K562 (cell line): Measurements from ENCODE around the gene VENTX. TPM values are rescaled to one million over a fixed set of nuclear protein-coding genes. Genes with fewer than 3 reads are reported as not detected.

Experiments
- ATAC-seq: fragments of 200-7000 bp; cut with Tn5 transposase; 3 replicates; pipeline ENCODE4 v1.9.1; 2020; ENCODE audit warnings: moderate library complexity
- BruUV-seq: library from RNA; stranded (reverse); fragments of 400-500 nt; replicated peaks from 2 replicates; lab custom pipeline; 2021; lab: Mats Ljungman, UMichigan
- CTCF ChIA-PET: fragments of 300-600 bp; formaldehyde crosslinking; extraction: SDS; loops from one replicate; lab custom pipeline; 2021; ENCODE audit warnings: low intra/inter-chr PET ratio; lab: Yijun Ruan, JAX
- POLR2A ChIA-PET: fragments of 300-600, 350-650 bp; sonication (Branson Sonifier 250); formaldehyde crosslinking; extraction: SDS; loops from one replicate; lab custom pipeline; 2021; ENCODE audit warnings: antibody characterized with exemption, inconsistent platforms; lab: Yijun Ruan, JAX
- DNase-seq, 4 experiments: peaks; one replicate each; pipeline versions ENCODE4 v3.0.0 to v3.0.0-alpha.2; 2011 to 2018; ENCODE audit warnings: low spot score in 3 of 4, mixed read lengths in 3 of 4; ENCODE audit errors: extremely low read depth in 1 of 4
- FAIRE-seq: peaks from 2 replicates; lab custom pipeline; 2011; peaks lifted over from hg19 to GRCh38; lab: Jason Lieb, UNC
- H2AFZ ChIP-seq: 2 replicates; pipeline ENCODE4 v1.6.0; 2011; ENCODE audit warnings: low read depth, low read length, control low read depth, inconsistent platforms
- H3K27ac ChIP-seq: fragments of 200-600 bp; 3 replicates; pipeline ENCODE4 v1.8.0; 2011; ENCODE audit warnings: low read depth, mild to moderate bottlenecking, control low read depth, inconsistent platforms, low read length, moderate library complexity, mixed read lengths; ENCODE audit errors: extremely low read depth
- H3K27me3 ChIP-seq, 2 experiments: fragments of 300-600 bp in 1 of 2; 2 replicates in 1 of 2; 3 replicates in 1 of 2; pipeline versions ENCODE4 v1.6.0 to v1.8.0; 2011; ENCODE audit warnings: inconsistent platforms in 2 of 2, low read length in 2 of 2, mild to moderate bottlenecking in 1 of 2, mixed read lengths in 1 of 2, moderate library complexity in 1 of 2; ENCODE audit not compliant: control insufficient read depth in 2 of 2, insufficient read depth in 2 of 2
- H3K36me3 ChIP-seq: fragments of 300-600 bp; 3 replicates; pipeline ENCODE4 v1.8.0; 2011; ENCODE audit warnings: mild to moderate bottlenecking, low read length, inconsistent platforms; ENCODE audit not compliant: control insufficient read depth, insufficient read depth
- H3K4me1 ChIP-seq, 2 experiments: fragments of 200-600 bp in 1 of 2; replicated peaks in 1 of 2; 2 replicates in 1 of 2; 3 replicates in 1 of 2; pipeline versions ENCODE4 v1.5.1 to v1.8.0; 2011; ENCODE audit warnings: inconsistent platforms in 2 of 2, low read length in 2 of 2, mild to moderate bottlenecking in 1 of 2, mixed read lengths in 1 of 2, moderate library complexity in 1 of 2; ENCODE audit not compliant: control insufficient read depth in 2 of 2, insufficient read depth in 2 of 2
- H3K4me2 ChIP-seq: 2 replicates; pipeline ENCODE4 v1.6.1; 2011; ENCODE audit warnings: low read length, control low read depth, inconsistent platforms, mixed read lengths; ENCODE audit not compliant: insufficient read depth
- H3K4me3 ChIP-seq: fragments of 200-600 bp; sonication (generic), shearing (Covaris generic); 2 replicates; pipeline ENCODE4 v1.5.1; 2016; ENCODE audit warnings: control low read depth, inconsistent platforms
- H3K79me2 ChIP-seq: fragments of 200-600 bp; 3 replicates; pipeline ENCODE4 v1.8.0; 2011; ENCODE audit warnings: low read length, inconsistent platforms; ENCODE audit not compliant: control insufficient read depth, insufficient read depth
- H3K9ac ChIP-seq, 2 experiments: 2 replicates each; pipeline versions ENCODE4 v1.6.0 to v1.6.1; 2011; ENCODE audit warnings: low read depth in 2 of 2, low read length in 2 of 2, control low read depth in 1 of 2, inconsistent platforms in 1 of 2, mild to moderate bottlenecking in 1 of 2, mixed read lengths in 1 of 2; ENCODE audit not compliant: insufficient read depth in 1 of 2
- H3K9me1 ChIP-seq: one replicate; pipeline ENCODE4 v1.6.0; 2011; ENCODE audit warnings: inconsistent platforms, mild to moderate bottlenecking, low read length, moderate library complexity; ENCODE audit not compliant: control insufficient read depth, insufficient read depth
- H3K9me3 ChIP-seq: replicated peaks from 2 replicates; pipeline ENCODE4 v1.5.1; 2011; ENCODE audit warnings: low read depth, low read length, inconsistent platforms; ENCODE audit not compliant: control insufficient read depth, insufficient read depth
- H4K20me1 ChIP-seq: replicated peaks from 2 replicates; pipeline ENCODE4 v1.6.1; 2011; ENCODE audit warnings: low read length, inconsistent platforms, mixed read lengths; ENCODE audit not compliant: control insufficient read depth, insufficient read depth
- ARID1B ChIP-seq: fragments of 450-650 bp; IDR thresholded peaks from 2 replicates; pipeline ENCODE4 v1.6.1; 2016; ENCODE audit warnings: antibody characterized with exemption, mild to moderate bottlenecking, inconsistent platforms
- CXXC5 ChIP-seq: fragments of 250-450 bp; sonication (Bioruptor Pico); IDR thresholded peaks from 2 replicates; pipeline ENCODE4 v1.8.0; 2022; ENCODE audit warnings: inconsistent platforms, mild to moderate bottlenecking, moderate library complexity
- GATAD2B ChIP-seq: fragments of 450-650 bp; IDR thresholded peaks from 2 replicates; pipeline ENCODE4 v1.6.1; 2017; ENCODE audit warnings: mild to moderate bottlenecking, borderline replicate concordance
- HCFC1 ChIP-seq: IDR thresholded peaks from 2 replicates; pipeline ENCODE4 v1.6.1; 2012; ENCODE audit warnings: low read depth, low read length, improper control_type of control experiment
- KLF16 ChIP-seq: IDR thresholded peaks from 2 replicates; pipeline ENCODE4 v1.6.1; 2016; ENCODE audit warnings: antibody characterized with exemption
- LEF1 ChIP-seq: fragments of 450-650 bp; IDR thresholded peaks from 2 replicates; pipeline ENCODE4 v1.6.1; 2016; ENCODE audit warnings: mild to moderate bottlenecking
- MED1 ChIP-seq: sonication (generic); formaldehyde crosslinking; IDR thresholded peaks from 2 replicates; pipeline ENCODE4 v1.8.1; 2023; ENCODE audit warnings: missing genetic modification reagents, borderline replicate concordance
- NFE2 ChIP-seq: IDR thresholded peaks from 2 replicates; pipeline ENCODE4 v1.6.1; 2014; ENCODE audit warnings: antibody characterized with exemption, low read depth
- NR0B1 ChIP-seq: fragments of 450-650 bp; IDR thresholded peaks from one replicate; pipeline ENCODE4 v1.6.1; 2018; ENCODE audit warnings: mild to moderate bottlenecking, moderate library complexity; ENCODE audit not compliant: partially characterized antibody
- PBX2 ChIP-seq, 2 experiments: IDR thresholded peaks in 1 of 2; conservative IDR thresholded peaks in 1 of 2; 2 replicates each; pipeline ENCODE4 v1.6.1; 2016; ENCODE audit warnings: low read depth in 2 of 2, mild to moderate bottlenecking in 1 of 2, missing compliant biosample characterization in 1 of 2, missing genetic modification characterization in 1 of 2, moderate library complexity in 1 of 2
- PHF8 ChIP-seq: fragments of 200-600 bp; sonication (generic); IDR thresholded peaks from 2 replicates; pipeline ENCODE4 v1.6.1; 2012; ENCODE audit warnings: mixed run types, mild to moderate bottlenecking, inconsistent platforms, low read length, moderate library complexity, borderline replicate concordance
- POLR2AphosphoS5 ChIP-seq: IDR thresholded peaks from 2 replicates; pipeline ENCODE4 v1.6.1; 2011; ENCODE audit warnings: mild to moderate bottlenecking, low read depth, low read length, moderate library complexity; ENCODE audit not compliant: control insufficient read depth, insufficient read depth
- RCOR1 ChIP-seq, 2 experiments: IDR thresholded peaks; 2 replicates each; pipeline ENCODE4 v1.6.1; 2012; ENCODE audit warnings: low read depth in 2 of 2, low read length in 2 of 2, borderline replicate concordance in 1 of 2, improper control_type of control experiment in 1 of 2
- SMAD4 ChIP-seq: fragments of 250-450 bp; sonication (Bioruptor Pico); conservative IDR thresholded peaks from 2 replicates; pipeline ENCODE4 v1.8.0; 2021; ENCODE audit warnings: inconsistent platforms, mild to moderate bottlenecking, moderate library complexity
- SP1 ChIP-seq: sonication (generic); formaldehyde crosslinking; IDR thresholded peaks from 2 replicates; pipeline ENCODE4 v1.8.1; 2022; ENCODE audit warnings: mild to moderate bottlenecking, missing genetic modification reagents
- ZNF175 ChIP-seq: fragments of 200-800 bp; sonication (Bioruptor generic); IDR thresholded peaks from 2 replicates; pipeline ENCODE4 v1.6.1; 2016; ENCODE audit warnings: low read depth, mild to moderate bottlenecking, missing genetic modification characterization, missing compliant biosample characterization
- ZNF589 ChIP-seq: fragments of 200-800 bp; sonication (Bioruptor generic); IDR thresholded peaks from 2 replicates; pipeline ENCODE4 v1.6.1; 2016; ENCODE audit warnings: low read depth, missing genetic modification characterization, missing compliant biosample characterization
- WGBS: fragments of 100-300 bp; shearing (Covaris generic); methylation state at CpG from one replicate; pipeline ENCODE4 v1.1.6; 2016; ENCODE audit warnings: low coverage, mixed read lengths; ENCODE audit not compliant: insufficient coverage; ENCODE audit errors: missing lambda C conversion rate; 5-methylcytosine and 5-hydroxymethylcytosine counted together
- in situ Hi-C: fragments of 300-500 bp; cut with MboI; formaldehyde crosslinking; loops from 4 replicates; pipeline ENCODE4 v1.15.0; 2018; ENCODE audit warnings: inconsistent platforms, mixed read lengths
- intact Hi-C: fragments of 100-400 bp; cut with micrococcal nuclease; formaldehyde crosslinking; loops from 2 replicates; pipeline ENCODE4 v1.14.2; 2022
- polyA plus RNA-seq, 8 experiments: library from polyadenylated mRNA; depleted of rRNA in 4 of 8; stranded (reverse) in 5 of 8; unstranded in 3 of 8; fragments of >200 nt; fragmentation: Nextera tagmentation in 2 of 8; fragmentation: Illumina TruSeq in 1 of 8; extraction: Ambion mirVana in 2 of 8; extraction: Trizol in 1 of 8; gene quantifications; 2 replicates each; pipeline versions ENCODE4 v1.2.1 to v1.2.3, GENCODE V29; 2011 to 2014; ENCODE audit warnings: inconsistent platforms in 1 of 8, missing spikeins in 1 of 8
- total RNA-seq, 7 experiments: library from RNA; depleted of rRNA in 6 of 7; stranded (reverse); fragments of >200 nt in 6 of 7; fragmentation: Illumina TruSeq in 2 of 7; extraction: Trizol in 2 of 7; gene quantifications; 2 replicates each; pipeline versions ENCODE4 v1.2.1 to v1.2.3, GENCODE V29; 2011 to 2021; ENCODE audit warnings: low replicate concordance in 1 of 7

VENTX gene
- total and polyA plus RNA-seq, 9 of the 15 experiments (the other 6 are each of a cell fraction or from before 2014, with no cell fraction given), result 0.07 to 0.70 (median 0.20) TPM; not detected in 1

GRCh38 chr10:133278577-133279265 is 41.1 kb downstream of the VENTX start:
- peak overlapping the region; percentile 61 to 77 for H3K9ac ChIP-seq
- no peaks in the 10 kb centered on the region for H3K79me2 ChIP-seq
- H3K4me2 ChIP-seq, result peak overlapping the region; percentile 72
- intact Hi-C loops, result loop anchor here (2.0 kb wide), 1 partner anchor 26 kb away; no protein-coding TSS in a partner anchor
- POLR2A ChIA-PET, result interaction anchor here (0.6 to 1.5 kb wide), 11 partner anchors 15 to 62 kb away, joined by 3 to 4 read pairs (median 3); no protein-coding TSS in a partner anchor
- WGBS, result 6% methylated on average over 13 of the region's 19 CpGs
- CTCF ChIA-PET, result no interaction called here
- peak overlapping the region; percentile 38; the same call in 1 of the 2 replicates for H2AFZ ChIP-seq
- H3K36me3 ChIP-seq, result peaks cover 28% of the 10 kb centered on the region; the same call in 1 of the 3 replicates
- in situ Hi-C loops, result no loop called here
- no TSS peak for BruUV-seq
- no peak overlapping the region for H3K4me3 ChIP-seq
- DNase-seq, result peak; percentile 80 to 86 (median 83)
- ATAC-seq, result peak; percentile 86
- no peaks in the 10 kb centered on the region for H3K9me3 ChIP-seq
- no peaks in the 10 kb centered on the region for H3K27me3 ChIP-seq
- peaks cover 3% of the 10 kb centered on the region for H3K9me1 ChIP-seq
- H3K27ac ChIP-seq, result peak overlapping the region; percentile 92
- H4K20me1 ChIP-seq, result no peaks in the 10 kb centered on the region
- FAIRE-seq, result peak; percentile 95
- peaks cover 40 to 71% of the 10 kb centered on the region in 2 experiments for H3K4me1 ChIP-seq
- TF ChIP-seq SP1 (peak; percentile 8; the same call in 1 of the 2 replicates), RCOR1 (IDR thresholded peaks at IDR 0.05; ENCODE audit: borderline replicate concordance in 1 of 2, low read depth in 2 of 2, low read length in 2 of 2) (peak in 1 of 2 experiments; percentile 30; a peak in 1 of 4 replicates), PHF8 (peak; percentile 32; the same call in 1 of the 2 replicates), ARID1B (peak; percentile 76), LEF1 (peak; percentile 78; the same call in 1 of the 2 replicates), KLF16 (peak; percentile 44; the same call in 1 of the 2 replicates), GATAD2B (no peak), MED1 (CRISPR knock-in tag) (no peak), HCFC1 (0 out of 2 replicates have a peak, but pooled peaks have one; percentile 29), CXXC5 (CRISPR knock-in tag) (peak; percentile 40; the same call in 1 of the 2 replicates), SMAD4 (CRISPR knock-in tag) (peak; percentile 92), POLR2AphosphoS5 (peak; percentile 48; the same call in 1 of the 2 replicates), ZNF175 (CRISPR knock-in tag) (peak; percentile 42; the same call in 1 of the 2 replicates), ZNF589 (CRISPR knock-in tag) (peak; percentile 86), PBX2 (CRISPR knock-in tag; IDR thresholded peaks at IDR 0.05; ENCODE audit: low read depth) (peak; percentile 75), PBX2 (tag; conservative IDR thresholded peaks at IDR 0.05; ENCODE audit: low read depth) (peak; percentile 88), NFE2 (peak; percentile 43; the same call in 1 of the 2 replicates), NR0B1 (no peak)
